B cell (primary cell): Measurements from ENCODE around the gene CACTIN. TPM values are rescaled to one million over a fixed set of nuclear protein-coding genes. Genes with fewer than 3 reads are reported as not detected.

Source experiments
- ATAC-seq: fragments of 200-7000 bp; cut with Tn5 transposase; one replicate; pipeline ENCODE4 v1.10.0; 2021; ENCODE audit warnings: low read depth, mild to moderate bottlenecking, moderate number of reproducible peaks, moderate library complexity
- CTCF ChIA-PET: fragments of 350-600 bp; sonication (Branson Sonifier 250); formaldehyde crosslinking; loops from one replicate; lab custom pipeline; 2021; ENCODE audit warnings: antibody characterized with exemption, inconsistent platforms; lab: Charles Lee
- POLR2A ChIA-PET: fragments of 350-600 bp; sonication (Branson Sonifier 250); formaldehyde crosslinking; loops from one replicate; lab custom pipeline; 2021; ENCODE audit warnings: antibody characterized with exemption; lab: Charles Lee
- DNase-seq: peaks from one replicate; pipeline ENCODE4 v3.0.0; 2013
- H2AFZ ChIP-seq: 2 replicates; pipeline ENCODE4 v1.6.1; 2012; ENCODE audit warnings: mild to moderate bottlenecking, low read depth, low read length; ENCODE audit not compliant: insufficient read depth, poor library complexity, severe bottlenecking
- H3K27ac ChIP-seq, 2 donors: 1 replicate in 1 of 2; 2 replicates in 1 of 2; pipeline ENCODE4 v1.5.1; 2012 to 2013; ENCODE audit warnings: low read length in 2 of 2, mild to moderate bottlenecking in 2 of 2, moderate library complexity in 1 of 2
- H3K27me3 ChIP-seq, 4 experiments: fragments of 200-600 bp in 1 of 4; sonication (generic) in 1 of 4; replicated peaks in 1 of 4; 1 replicate in 2 of 4; 2 replicates in 2 of 4; pipeline versions ENCODE4 v1.6.1 to v1.7.0; 2013 to 2016; ENCODE audit warnings: low read length in 3 of 4, mild to moderate bottlenecking in 2 of 4, mixed read lengths in 1 of 4, moderate library complexity in 1 of 4; ENCODE audit not compliant: insufficient read depth in 4 of 4, control insufficient read depth in 3 of 4; ENCODE audit errors: control extremely low read depth in 1 of 4
- H3K36me3 ChIP-seq, 2 experiments: replicated peaks in 1 of 2; 1 replicate in 1 of 2; 2 replicates in 1 of 2; pipeline versions ENCODE4 v1.6.1 to v1.7.1; 2013; ENCODE audit warnings: low read length in 1 of 2; ENCODE audit not compliant: insufficient read depth in 2 of 2, control insufficient read depth in 1 of 2; ENCODE audit errors: control extremely low read depth in 1 of 2, extremely low read depth in 1 of 2
- H3K4me1 ChIP-seq, 2 donors: fragments of 200-600 bp in 1 of 2; sonication (generic) in 1 of 2; 1 replicate in 1 of 2; 2 replicates in 1 of 2; pipeline versions ENCODE4 v1.5.1 to v1.6.1; 2013 to 2017; ENCODE audit warnings: low read length in 2 of 2; ENCODE audit not compliant: control insufficient read depth in 2 of 2, insufficient read depth in 2 of 2
- H3K4me2 ChIP-seq: replicated peaks from 2 replicates; pipeline ENCODE3; 2012; ENCODE audit warnings: mild to moderate bottlenecking, low read depth, low read length; ENCODE audit not compliant: poor library complexity, severe bottlenecking
- H3K4me3 ChIP-seq, 5 experiments: fragments of 200-600 bp in 1 of 5; sonication (generic) in 1 of 5; 1 replicate in 3 of 5; 2 replicates in 2 of 5; pipeline versions ENCODE4 v1.5.1 to v1.7.0; 2011 to 2016; ENCODE audit warnings: low read length in 4 of 5, mild to moderate bottlenecking in 4 of 5, low read depth in 2 of 5, control low read depth in 1 of 5, moderate library complexity in 1 of 5; ENCODE audit not compliant: insufficient read depth in 1 of 5; ENCODE audit errors: control extremely low read depth in 1 of 5, extremely low read depth in 1 of 5
- H3K79me2 ChIP-seq: fragments of 200-600 bp; sonication (generic); one replicate; pipeline ENCODE4 v1.6.0; 2016; ENCODE audit warnings: low read length; ENCODE audit not compliant: control insufficient read depth, insufficient read depth
- H3K9ac ChIP-seq: fragments of 200-600 bp; sonication (generic); 2 replicates; pipeline ENCODE4 v1.6.1; 2017; ENCODE audit warnings: mild to moderate bottlenecking, low read length, moderate library complexity
- H3K9me3 ChIP-seq, 3 donors: one replicate each; pipeline versions ENCODE4 v1.6.1 to v1.7.1; 2013; ENCODE audit warnings: low read length in 2 of 3; ENCODE audit not compliant: control insufficient read depth in 2 of 3, insufficient read depth in 1 of 3; ENCODE audit errors: control extremely low read depth in 1 of 3
- H4K20me1 ChIP-seq: 2 replicates; pipeline ENCODE4 v1.6.0; 2012; ENCODE audit warnings: mild to moderate bottlenecking, low read length; ENCODE audit not compliant: insufficient read depth, control insufficient read depth, poor library complexity, severe bottlenecking
- H3K27ac Mint-ChIP-seq: one replicate; pipeline ENCODE4 v1.8.0; 2021; ENCODE audit warnings: mixed read lengths
- H3K27me3 Mint-ChIP-seq: one replicate; pipeline ENCODE4 v1.8.0; 2021; ENCODE audit warnings: mixed read lengths
- H3K4me1 Mint-ChIP-seq: one replicate; pipeline ENCODE4 v1.8.0; 2021; ENCODE audit warnings: mixed read lengths
- H3K4me3 Mint-ChIP-seq: one replicate; pipeline ENCODE4 v1.8.0; 2021; ENCODE audit warnings: mixed read lengths
- H3K9me3 Mint-ChIP-seq: one replicate; pipeline ENCODE4 v1.8.0; 2022; ENCODE audit warnings: mixed read lengths; ENCODE audit not compliant: insufficient read depth
- CTCF ChIP-seq: fragments of 200-600 bp; IDR thresholded peaks from one replicate; pipeline ENCODE4 v1.8.0; 2022; ENCODE audit warnings: antibody characterized with exemption, mild to moderate bottlenecking
- EZH2 ChIP-seq: IDR thresholded peaks from 2 replicates; pipeline ENCODE4 v1.6.1; 2012; ENCODE audit warnings: borderline replicate concordance, low read depth, mild to moderate bottlenecking, moderate library complexity, low read length; ENCODE audit not compliant: insufficient read depth, poor library complexity, severe bottlenecking
- WGBS: methylation state at CpG from one replicate; pipeline ENCODE4 v1.1.5; 2013; ENCODE audit warnings: missing lambda C conversion rate; ENCODE audit not compliant: insufficient coverage; 5-methylcytosine and 5-hydroxymethylcytosine counted together
- intact Hi-C: fragments of 100-400 bp; cut with micrococcal nuclease; formaldehyde crosslinking; loops from one replicate; pipeline ENCODE4 v1.10.0; 2022
- polyA plus RNA-seq: library from polyadenylated mRNA; depleted of rRNA; stranded (reverse); fragments of >200 nt; gene quantifications from 2 replicates; pipeline ENCODE4 v1.2.3, GENCODE V29; 2012
- total RNA-seq, 2 donors: library from RNA; stranded (reverse); fragments of 120-200 nt in 1 of 2; gene quantifications; 1 replicate in 1 of 2; 2 replicates in 1 of 2; pipeline versions ENCODE4 v1.2.3 to v1.2.4, GENCODE V29; 2013 to 2022

Gene CACTIN
- total and polyA plus RNA-seq, 2 donors (not counting 1 experiment from before 2014, with no cell fraction given) = 40.6 to 41.8 TPM

GRCh38 chr19:3639479-3639878 is 12.9 kb upstream of the CACTIN start:
- POLR2A ChIA-PET = interaction anchor here (0.7 kb wide), 1 partner anchor 12 kb away, joined by 5 read pairs; no protein-coding TSS in a partner anchor
- H3K4me1 ChIP-seq = no peaks in the 10 kb centered on the region
- H2AFZ ChIP-seq = no peak overlapping the region
- no peaks in the 10 kb centered on the region for H3K27me3 ChIP-seq
- H3K4me2 ChIP-seq = no peak overlapping the region
- H3K36me3 ChIP-seq = peaks cover 0 to 11% of the 10 kb centered on the region in 2 experiments
- Mint-ChIP-seq H3K27me3 (no peaks in the 10 kb centered on the region), H3K4me3 (no peak overlapping the region), H3K27ac (no peak overlapping the region), H3K9me3 (no peaks in the 10 kb centered on the region), H3K4me1 (no peaks in the 10 kb centered on the region)
- DNase-seq (no peak), ATAC-seq (no peak)
- no peak overlapping the region for H3K4me3 ChIP-seq
- H3K9ac ChIP-seq = no peak overlapping the region
- intact Hi-C loops = no loop called here
- H3K9me3 ChIP-seq = peaks cover 0 to 4% (median 0%) of the 10 kb centered on the region in 3 donors
- no peaks in the 10 kb centered on the region for H3K79me2 ChIP-seq
- H4K20me1 ChIP-seq = no peaks in the 10 kb centered on the region
- no peak for TF ChIP-seq CTCF
- TF ChIP-seq EZH2 = no peak
- no peak overlapping the region for H3K27ac ChIP-seq
- CTCF ChIA-PET = no interaction called here
- 97% methylated on average over 11 of the region's 13 CpGs for WGBS

DNA sequence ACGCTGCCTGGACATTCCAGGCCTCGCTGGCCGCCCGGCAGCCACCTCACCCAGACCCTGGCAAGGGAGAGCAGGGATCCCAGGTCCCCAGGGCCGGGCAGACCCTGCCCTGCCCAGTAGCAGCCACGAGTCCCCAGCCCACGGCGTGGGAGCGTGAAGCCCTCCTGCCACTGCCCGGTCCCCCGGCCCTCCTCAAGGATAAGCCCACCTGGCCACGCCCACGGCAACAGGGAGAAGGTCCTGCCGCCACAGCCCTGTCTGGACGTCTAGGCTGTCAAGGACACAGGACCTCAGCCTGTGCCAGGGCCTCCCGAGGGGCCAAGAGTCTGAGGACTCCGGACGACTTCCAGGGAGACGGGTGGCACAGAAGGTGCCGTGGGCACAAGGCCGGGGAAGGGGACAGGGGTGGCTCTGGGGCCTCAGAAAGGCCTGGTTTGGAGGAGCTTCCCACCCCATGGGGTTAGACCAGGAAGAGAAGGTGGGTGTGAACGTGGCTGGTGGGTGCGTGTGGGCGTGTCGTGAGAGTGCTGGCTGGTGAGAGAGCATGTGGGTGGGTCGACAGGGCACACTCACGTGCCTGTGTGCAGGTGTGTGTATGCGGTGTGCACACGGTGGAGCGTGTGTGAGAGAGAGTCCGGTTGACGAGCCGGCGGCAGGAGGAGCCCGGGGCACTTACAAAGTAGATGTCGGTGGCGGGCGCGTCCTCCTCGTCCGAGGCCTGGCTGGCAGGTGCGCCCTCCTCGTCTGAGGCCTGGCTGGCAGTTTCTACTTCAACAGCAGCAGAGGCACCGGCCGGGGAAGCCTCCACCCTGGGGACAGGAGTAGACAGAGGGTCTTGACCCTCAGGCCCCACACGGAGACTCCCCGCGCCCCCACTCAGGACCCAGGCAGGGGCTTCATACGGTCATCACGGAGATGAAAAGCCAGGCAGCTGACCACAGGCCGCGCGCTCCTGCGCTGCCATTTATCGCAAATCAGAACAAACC is 11.9 kb upstream of the CACTIN start:
- Histone ChIP-seq H3K4me3 (no peak overlapping the region), H3K27ac (no peak overlapping the region), H4K20me1 (no peaks in the 10 kb centered on the region), H3K9me3 (peaks cover 0 to 4% (median 0%) of the 10 kb centered on the region in 3 donors), H3K4me2 (no peak overlapping the region), H3K79me2 (no peaks in the 10 kb centered on the region), H3K27me3 (no peaks in the 10 kb centered on the region), H2AFZ (no peak overlapping the region), H3K36me3 (peaks cover 0 to 11% of the 10 kb centered on the region in 2 experiments), H3K9ac (no peak overlapping the region), H3K4me1 (no peaks in the 10 kb centered on the region)
- TF ChIP-seq CTCF = no peak
- TF ChIP-seq EZH2 = no peak
- Mint-ChIP-seq H3K4me1 (no peaks in the 10 kb centered on the region), H3K27ac (no peak overlapping the region), H3K9me3 (no peaks in the 10 kb centered on the region), H3K27me3 (no peaks in the 10 kb centered on the region), H3K4me3 (no peak overlapping the region)
- ChIA-PET POLR2A (interaction anchor here (0.7 kb wide), 1 partner anchor 11 kb away, joined by 5 read pairs; no protein-coding TSS in a partner anchor), CTCF (no interaction called here)
- WGBS = 95% methylated on average over 55 of the region's 55 CpGs
- intact Hi-C loops = no loop called here
- no peak for DNase-seq
- ATAC-seq = no peak
